K562 (cell line): Measurements from ENCODE around the gene RAVER2. TPM values are rescaled to one million over a fixed set of nuclear protein-coding genes. Genes with fewer than 3 reads are reported as not detected.
A peak's percentile ranks its signal among the peaks of the same experiment; 100 is the strongest.
"Not testable (repeated sequence)": the region's sequence is repeated elsewhere in the genome, so short reads cannot be mapped to it uniquely, and the experiment has no call there.

Experiments
- ATAC-seq: fragments of 200-7000 bp; cut with Tn5 transposase; 3 replicates; pipeline ENCODE4 v1.9.1; 2020; ENCODE audit warnings: moderate library complexity
- BruUV-seq: library from RNA; stranded (reverse); fragments of 400-500 nt; replicated peaks from 2 replicates; lab custom pipeline; 2021; lab: Mats Ljungman, UMichigan
- CTCF ChIA-PET: fragments of 300-600 bp; formaldehyde crosslinking; extraction: SDS; loops from one replicate; lab custom pipeline; 2021; ENCODE audit warnings: low intra/inter-chr PET ratio; lab: Yijun Ruan, JAX
- POLR2A ChIA-PET: fragments of 300-600, 350-650 bp; sonication (Branson Sonifier 250); formaldehyde crosslinking; extraction: SDS; loops from one replicate; lab custom pipeline; 2021; ENCODE audit warnings: antibody characterized with exemption, inconsistent platforms; lab: Yijun Ruan, JAX
- DNase-seq, 4 experiments: peaks; one replicate each; pipeline versions ENCODE4 v3.0.0 to v3.0.0-alpha.2; 2011 to 2018; ENCODE audit warnings: low spot score in 3 of 4, mixed read lengths in 3 of 4; ENCODE audit errors: extremely low read depth in 1 of 4
- FAIRE-seq: peaks from 2 replicates; lab custom pipeline; 2011; peaks lifted over from hg19 to GRCh38; lab: Jason Lieb, UNC
- H2AFZ ChIP-seq: 2 replicates; pipeline ENCODE4 v1.6.0; 2011; ENCODE audit warnings: low read depth, low read length, control low read depth, inconsistent platforms
- H3K27ac ChIP-seq: fragments of 200-600 bp; 3 replicates; pipeline ENCODE4 v1.8.0; 2011; ENCODE audit warnings: low read depth, mild to moderate bottlenecking, control low read depth, inconsistent platforms, low read length, moderate library complexity, mixed read lengths; ENCODE audit errors: extremely low read depth
- H3K27me3 ChIP-seq, 2 experiments: fragments of 300-600 bp in 1 of 2; 2 replicates in 1 of 2; 3 replicates in 1 of 2; pipeline versions ENCODE4 v1.6.0 to v1.8.0; 2011; ENCODE audit warnings: inconsistent platforms in 2 of 2, low read length in 2 of 2, mild to moderate bottlenecking in 1 of 2, mixed read lengths in 1 of 2, moderate library complexity in 1 of 2; ENCODE audit not compliant: control insufficient read depth in 2 of 2, insufficient read depth in 2 of 2
- H3K36me3 ChIP-seq: fragments of 300-600 bp; 3 replicates; pipeline ENCODE4 v1.8.0; 2011; ENCODE audit warnings: mild to moderate bottlenecking, low read length, inconsistent platforms; ENCODE audit not compliant: control insufficient read depth, insufficient read depth
- H3K4me1 ChIP-seq, 2 experiments: fragments of 200-600 bp in 1 of 2; replicated peaks in 1 of 2; 2 replicates in 1 of 2; 3 replicates in 1 of 2; pipeline versions ENCODE4 v1.5.1 to v1.8.0; 2011; ENCODE audit warnings: inconsistent platforms in 2 of 2, low read length in 2 of 2, mild to moderate bottlenecking in 1 of 2, mixed read lengths in 1 of 2, moderate library complexity in 1 of 2; ENCODE audit not compliant: control insufficient read depth in 2 of 2, insufficient read depth in 2 of 2
- H3K4me2 ChIP-seq: 2 replicates; pipeline ENCODE4 v1.6.1; 2011; ENCODE audit warnings: low read length, control low read depth, inconsistent platforms, mixed read lengths; ENCODE audit not compliant: insufficient read depth
- H3K4me3 ChIP-seq: fragments of 200-600 bp; sonication (generic), shearing (Covaris generic); 2 replicates; pipeline ENCODE4 v1.5.1; 2016; ENCODE audit warnings: control low read depth, inconsistent platforms
- H3K79me2 ChIP-seq: fragments of 200-600 bp; 3 replicates; pipeline ENCODE4 v1.8.0; 2011; ENCODE audit warnings: low read length, inconsistent platforms; ENCODE audit not compliant: control insufficient read depth, insufficient read depth
- H3K9ac ChIP-seq, 2 experiments: 2 replicates each; pipeline versions ENCODE4 v1.6.0 to v1.6.1; 2011; ENCODE audit warnings: low read depth in 2 of 2, low read length in 2 of 2, control low read depth in 1 of 2, inconsistent platforms in 1 of 2, mild to moderate bottlenecking in 1 of 2, mixed read lengths in 1 of 2; ENCODE audit not compliant: insufficient read depth in 1 of 2
- H3K9me1 ChIP-seq: one replicate; pipeline ENCODE4 v1.6.0; 2011; ENCODE audit warnings: inconsistent platforms, mild to moderate bottlenecking, low read length, moderate library complexity; ENCODE audit not compliant: control insufficient read depth, insufficient read depth
- H3K9me3 ChIP-seq: replicated peaks from 2 replicates; pipeline ENCODE4 v1.5.1; 2011; ENCODE audit warnings: low read depth, low read length, inconsistent platforms; ENCODE audit not compliant: control insufficient read depth, insufficient read depth
- H4K20me1 ChIP-seq: replicated peaks from 2 replicates; pipeline ENCODE4 v1.6.1; 2011; ENCODE audit warnings: low read length, inconsistent platforms, mixed read lengths; ENCODE audit not compliant: control insufficient read depth, insufficient read depth
- BCOR ChIP-seq: fragments of 450-650 bp; IDR thresholded peaks from 2 replicates; pipeline ENCODE4 v1.6.1; 2016
- CREB1 ChIP-seq, 2 experiments: sonication (generic) in 1 of 2; formaldehyde crosslinking in 1 of 2; IDR thresholded peaks; 2 replicates each; pipeline versions ENCODE4 v1.6.1 to v1.8.0; 2012 to 2022; ENCODE audit warnings: inconsistent platforms in 1 of 2, mild to moderate bottlenecking in 1 of 2, missing genetic modification reagents in 1 of 2, moderate library complexity in 1 of 2
- FOSL1 ChIP-seq: fragments of 200-800 bp; sonication (Bioruptor generic); conservative IDR thresholded peaks from 2 replicates; pipeline ENCODE4 v1.6.1; 2016; ENCODE audit warnings: missing genetic modification characterization, missing compliant biosample characterization
- ZNF146 ChIP-seq: IDR thresholded peaks from one replicate; pipeline ENCODE4 v1.6.1; 2018; ENCODE audit warnings: missing compliant biosample characterization; ENCODE audit not compliant: unreplicated experiment
- WGBS: fragments of 100-300 bp; shearing (Covaris generic); methylation state at CpG from one replicate; pipeline ENCODE4 v1.1.6; 2016; ENCODE audit warnings: low coverage, mixed read lengths; ENCODE audit not compliant: insufficient coverage; ENCODE audit errors: missing lambda C conversion rate; 5-methylcytosine and 5-hydroxymethylcytosine counted together
- in situ Hi-C: fragments of 300-500 bp; cut with MboI; formaldehyde crosslinking; loops from 4 replicates; pipeline ENCODE4 v1.15.0; 2018; ENCODE audit warnings: inconsistent platforms, mixed read lengths
- intact Hi-C: fragments of 100-400 bp; cut with micrococcal nuclease; formaldehyde crosslinking; loops from 2 replicates; pipeline ENCODE4 v1.14.2; 2022
- polyA plus RNA-seq, 8 experiments: library from polyadenylated mRNA; depleted of rRNA in 4 of 8; stranded (reverse) in 5 of 8; unstranded in 3 of 8; fragments of >200 nt; fragmentation: Nextera tagmentation in 2 of 8; fragmentation: Illumina TruSeq in 1 of 8; extraction: Ambion mirVana in 2 of 8; extraction: Trizol in 1 of 8; gene quantifications; 2 replicates each; pipeline versions ENCODE4 v1.2.1 to v1.2.3, GENCODE V29; 2011 to 2014; ENCODE audit warnings: inconsistent platforms in 1 of 8, missing spikeins in 1 of 8
- total RNA-seq, 7 experiments: library from RNA; depleted of rRNA in 6 of 7; stranded (reverse); fragments of >200 nt in 6 of 7; fragmentation: Illumina TruSeq in 2 of 7; extraction: Trizol in 2 of 7; gene quantifications; 2 replicates each; pipeline versions ENCODE4 v1.2.1 to v1.2.3, GENCODE V29; 2011 to 2021; ENCODE audit warnings: low replicate concordance in 1 of 7
- TF ChIP-seq, protein P1 (sequence below), 2 experiments: fragments of 450-650 bp; IDR thresholded peaks; 2 replicates each; pipeline ENCODE4 v1.6.1; 2016

The RAVER2 gene
- total and polyA plus RNA-seq, 9 of the 15 experiments (the other 6 are each of a cell fraction or from before 2014, with no cell fraction given), result 1.8 to 6.1 (median 4.4) TPM

GRCh38 chr1:64769971-64770370 is 25.1 kb downstream of the RAVER2 start (continued):
- no peak for TF ChIP-seq CREB1 (IDR thresholded peaks at IDR 0.05)
- no peak for TF ChIP-seq CREB1 (CRISPR knock-in tag; IDR thresholded peaks at IDR 0.05)
- TF ChIP-seq, protein P1, sequence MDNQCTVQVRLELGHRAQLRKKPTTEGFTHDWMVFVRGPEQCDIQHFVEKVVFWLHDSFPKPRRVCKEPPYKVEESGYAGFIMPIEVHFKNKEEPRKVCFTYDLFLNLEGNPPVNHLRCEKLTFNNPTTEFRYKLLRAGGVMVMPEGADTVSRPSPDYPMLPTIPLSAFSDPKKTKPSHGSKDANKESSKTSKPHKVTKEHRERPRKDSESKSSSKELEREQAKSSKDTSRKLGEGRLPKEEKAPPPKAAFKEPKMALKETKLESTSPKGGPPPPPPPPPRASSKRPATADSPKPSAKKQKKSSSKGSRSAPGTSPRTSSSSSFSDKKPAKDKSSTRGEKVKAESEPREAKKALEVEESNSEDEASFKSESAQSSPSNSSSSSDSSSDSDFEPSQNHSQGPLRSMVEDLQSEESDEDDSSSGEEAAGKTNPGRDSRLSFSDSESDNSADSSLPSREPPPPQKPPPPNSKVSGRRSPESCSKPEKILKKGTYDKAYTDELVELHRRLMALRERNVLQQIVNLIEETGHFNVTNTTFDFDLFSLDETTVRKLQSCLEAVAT (IDR thresholded peaks at IDR 0.05), result no peak
- no peak for TF ChIP-seq FOSL1 (tag)

DNA sequence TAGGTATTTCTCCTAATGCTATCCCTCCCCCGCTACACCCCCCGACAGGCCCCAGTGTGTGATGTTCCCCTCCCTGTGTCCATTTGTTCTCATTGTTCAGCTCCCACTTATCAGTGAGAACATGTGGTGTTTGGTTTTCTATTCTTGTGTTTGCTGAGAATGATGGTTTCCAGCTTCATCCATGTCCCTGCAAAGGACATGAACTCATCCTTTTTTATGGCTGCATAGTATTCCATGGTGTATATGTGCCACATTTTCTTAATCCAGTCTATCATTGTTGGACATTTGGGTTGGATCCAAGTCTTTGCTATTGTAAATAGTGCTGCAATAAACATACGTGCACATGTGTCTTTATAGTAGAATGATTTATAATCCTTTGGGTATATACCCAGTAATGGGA is 28.4 kb downstream of the RAVER2 start:
- FAIRE-seq, H3K9ac ChIP-seq, H2AFZ ChIP-seq: not testable (repeated sequence)
- TF ChIP-seq ZNF146 (peak; percentile 59), BCOR (0 out of 2 replicates have a peak, but pooled peaks have one; percentile 25)
- TF ChIP-seq, all 486 proteins: peak for 2; not testable (repeated sequence) for 484
- H3K9me1 ChIP-seq, H3K36me3 ChIP-seq, CTCF ChIA-PET, H3K27ac ChIP-seq, H3K4me3 ChIP-seq, H3K79me2 ChIP-seq, H3K4me2 ChIP-seq, BruUV-seq, H4K20me1 ChIP-seq, H3K27me3 ChIP-seq, intact Hi-C loops, ATAC-seq, H3K9me3 ChIP-seq, H3K4me1 ChIP-seq, DNase-seq, in situ Hi-C loops: not testable (repeated sequence)
- 41% methylated on average over 3 of the region's 3 CpGs for WGBS
- POLR2A ChIA-PET, result interaction anchor here (1.1 kb wide), 1 partner anchor 21 kb away, joined by 4 read pairs; no protein-coding TSS in a partner anchor
